GM21786 (cell line): ENCODE measurements around the gene MTMR1.

Experiments
- ATAC-seq: cut with Tn5 transposase; IDR thresholded peaks from one replicate; pipeline ENCODE4 v1.9.1; 2021; ENCODE audit not compliant: unreplicated experiment

Gene MTMR1

DNA sequence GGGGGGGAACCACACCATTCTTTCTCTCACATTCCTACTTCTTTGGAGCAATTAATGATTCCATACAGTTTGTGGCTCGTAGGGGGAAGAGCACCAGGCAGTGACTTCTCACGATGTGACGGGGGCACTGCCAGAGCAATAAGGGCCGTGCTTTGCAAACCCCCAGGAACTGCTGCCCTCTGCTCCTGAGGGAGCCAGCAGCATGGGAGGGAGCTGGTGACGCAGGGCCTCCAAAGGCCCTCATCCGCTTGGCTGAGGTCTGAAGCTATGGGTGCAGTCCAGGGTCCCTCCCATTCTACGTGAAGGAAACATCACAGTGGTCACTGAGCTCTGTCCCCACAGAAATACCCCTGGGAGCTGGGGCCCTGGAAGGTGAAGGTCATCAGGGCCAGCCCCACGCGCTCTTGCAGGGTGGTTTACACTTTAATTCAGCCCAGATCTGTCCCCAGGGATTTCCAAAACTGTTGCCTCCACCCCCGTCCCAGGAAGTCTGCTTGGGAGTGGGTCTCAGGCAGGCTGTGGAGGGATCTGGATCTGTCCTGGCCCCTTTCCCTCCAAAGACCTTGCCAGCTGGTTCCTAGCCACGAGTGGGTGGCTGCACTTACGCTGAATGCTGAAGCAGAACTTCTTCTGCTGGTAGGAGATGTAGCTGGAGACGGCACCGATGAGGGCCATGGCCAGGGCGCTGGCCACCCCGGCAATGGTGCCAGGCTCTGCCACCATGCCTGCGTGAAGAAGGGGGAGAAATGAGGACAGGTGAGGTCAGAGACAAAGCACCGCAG, 82.6 kb downstream of the MTMR1 start:
- ATAC-seq, result no peak

DNA sequence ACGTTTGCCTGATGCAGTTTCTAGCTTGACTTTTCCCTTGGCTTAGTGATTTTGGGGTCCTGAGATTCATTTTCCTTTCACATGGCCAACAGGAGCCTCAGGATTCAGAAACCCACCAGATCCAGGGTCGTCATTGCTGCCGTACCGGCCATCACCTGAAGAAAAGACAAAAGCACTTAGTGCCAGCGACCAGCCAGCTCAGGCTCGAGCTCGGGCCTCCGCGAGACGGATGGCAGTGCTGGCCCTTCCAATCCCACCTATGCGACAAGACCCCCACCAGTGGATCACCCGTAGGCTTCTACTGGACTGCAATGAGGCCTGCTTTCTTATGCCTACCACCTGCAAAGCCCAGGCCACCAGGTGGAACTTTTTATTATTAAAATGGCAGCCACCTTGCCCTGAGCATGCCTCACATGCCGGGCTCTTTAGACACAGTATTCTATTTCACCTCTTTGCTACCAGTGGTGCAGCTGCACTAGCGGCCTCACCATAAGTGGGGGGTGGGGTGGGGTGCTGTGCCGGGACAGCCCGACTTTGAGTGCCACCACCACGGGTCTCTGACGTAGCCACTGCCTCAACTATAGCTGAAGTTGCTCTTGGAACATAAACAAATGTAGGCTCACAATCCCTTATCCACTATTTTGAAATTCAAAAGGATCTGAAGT, 84.3 kb downstream of the MTMR1 start:
- ATAC-seq, result no peak

DNA sequence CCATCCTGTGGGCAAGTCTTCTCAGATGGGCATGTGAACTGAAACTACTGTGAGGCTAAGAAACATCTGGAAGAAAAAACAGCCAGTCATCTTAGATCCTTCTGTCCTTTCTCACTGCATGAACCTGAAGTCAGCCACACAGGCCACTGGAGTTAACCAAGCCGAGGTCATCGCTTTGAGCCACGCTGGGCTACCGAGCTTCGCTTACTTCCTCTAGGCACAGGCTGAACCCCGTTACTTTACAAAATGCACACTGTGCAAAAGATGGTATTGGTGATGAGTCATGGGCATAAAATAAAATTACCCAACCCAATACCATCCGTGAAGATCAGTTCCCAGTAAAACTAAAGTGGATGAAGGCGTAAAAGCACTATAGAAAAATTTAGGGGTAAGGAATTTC, 86.2 kb downstream of the MTMR1 start:
- ATAC-seq, result no peak

DNA sequence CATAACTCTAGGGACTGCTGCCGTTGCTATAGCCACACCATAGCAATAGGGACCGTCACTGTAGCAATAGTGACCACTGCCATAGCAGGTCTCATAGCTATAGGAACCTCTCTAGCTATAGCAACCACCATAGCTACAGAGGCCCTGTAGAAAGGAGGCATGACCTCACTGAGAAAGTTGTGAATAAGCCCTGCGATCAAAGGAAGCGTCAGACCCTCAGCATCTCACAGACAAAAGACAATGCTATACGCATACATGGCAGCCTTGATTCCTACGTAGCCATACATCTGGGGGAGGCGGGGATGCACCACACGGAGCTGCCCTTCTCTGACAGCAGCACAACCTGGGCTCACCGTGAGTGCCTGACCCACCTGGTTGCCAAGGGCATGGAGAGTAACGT, 88.5 kb downstream of the MTMR1 start:
- no peak for ATAC-seq

DNA sequence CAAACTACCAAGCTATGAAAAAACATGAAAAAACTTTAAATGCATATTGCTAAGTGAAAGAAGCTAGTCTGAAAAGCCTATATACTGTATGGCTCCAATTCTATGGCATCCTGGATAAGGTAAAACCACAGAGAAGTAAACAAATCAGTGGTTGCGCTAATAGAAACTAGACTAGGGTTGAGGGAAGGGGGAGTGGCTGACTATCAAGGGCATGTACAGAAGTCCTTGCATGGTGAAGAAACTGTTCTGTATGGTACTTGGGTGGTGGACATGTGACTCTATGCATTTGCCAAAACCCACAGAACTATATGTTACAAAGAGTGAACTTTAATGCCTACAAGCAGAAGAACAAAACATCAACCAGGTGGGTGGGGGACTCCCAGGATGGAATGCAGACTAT, 96.8 kb downstream of the MTMR1 start:
- no peak for ATAC-seq

DNA sequence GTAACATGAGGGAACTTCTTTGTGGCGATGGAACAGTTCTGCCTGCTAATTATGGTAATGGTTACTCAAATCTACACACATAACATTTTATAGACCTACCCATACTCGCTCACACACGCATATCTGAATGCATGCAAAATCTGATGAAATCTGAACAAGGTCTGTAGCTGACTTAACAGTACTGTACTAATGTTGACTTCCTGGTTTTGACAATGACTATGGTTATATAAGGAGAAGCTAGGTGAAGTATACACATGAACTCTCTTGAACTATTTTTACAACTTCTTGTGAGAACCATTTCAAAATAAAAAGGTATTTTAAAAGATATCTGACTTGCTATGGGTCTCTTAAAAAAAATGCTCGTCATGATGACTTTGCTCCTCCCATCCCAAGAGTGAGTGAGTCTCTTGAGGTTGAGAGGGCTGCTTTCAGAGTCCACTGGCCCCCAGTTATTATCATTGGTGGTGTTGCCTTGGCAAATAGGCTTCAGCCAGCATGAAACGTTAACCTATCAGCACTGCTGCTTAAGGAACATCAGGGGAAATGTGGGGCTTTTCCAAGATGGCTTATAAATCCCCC, 99.8 kb downstream of the MTMR1 start:
- no peak for ATAC-seq

DNA sequence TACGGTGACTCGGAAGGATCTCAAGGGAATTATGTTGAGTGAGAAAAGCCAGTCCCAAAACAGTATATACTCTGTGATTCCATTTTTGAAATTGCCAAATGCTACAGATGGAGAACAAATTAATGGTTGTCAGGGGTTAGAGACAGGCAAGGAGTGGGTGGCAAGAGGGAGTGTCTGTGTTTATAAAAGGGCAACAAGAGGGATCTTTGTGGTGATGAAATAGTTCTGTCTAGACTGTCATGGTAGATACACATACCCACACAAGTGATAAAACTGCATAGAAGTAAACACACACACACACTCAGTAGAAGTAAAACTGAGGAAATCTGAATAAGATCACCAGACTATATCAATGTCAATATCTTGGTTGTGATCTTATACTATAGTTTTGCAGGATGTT, 112.5 kb downstream of the MTMR1 start:
- no peak for ATAC-seq

DNA sequence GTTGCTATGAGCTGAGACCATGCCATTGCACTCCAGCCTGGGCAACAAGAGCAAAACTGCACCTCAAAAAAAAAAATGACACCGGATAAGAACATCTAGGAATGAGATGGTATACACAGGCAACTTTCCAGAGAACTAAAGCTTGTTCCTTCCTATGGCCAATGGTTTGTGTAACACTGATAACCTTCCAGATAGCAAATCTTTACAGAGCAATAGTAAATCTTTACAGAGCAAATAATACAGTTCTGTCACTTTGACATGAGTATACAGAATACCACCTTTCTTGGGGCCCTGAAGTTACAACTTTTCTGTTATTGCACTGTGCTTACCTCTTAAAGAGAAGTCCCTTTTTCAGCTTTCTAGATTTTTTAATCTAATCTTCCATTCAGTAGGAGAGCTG, 113.6 kb downstream of the MTMR1 start:
- ATAC-seq, result no peak

DNA sequence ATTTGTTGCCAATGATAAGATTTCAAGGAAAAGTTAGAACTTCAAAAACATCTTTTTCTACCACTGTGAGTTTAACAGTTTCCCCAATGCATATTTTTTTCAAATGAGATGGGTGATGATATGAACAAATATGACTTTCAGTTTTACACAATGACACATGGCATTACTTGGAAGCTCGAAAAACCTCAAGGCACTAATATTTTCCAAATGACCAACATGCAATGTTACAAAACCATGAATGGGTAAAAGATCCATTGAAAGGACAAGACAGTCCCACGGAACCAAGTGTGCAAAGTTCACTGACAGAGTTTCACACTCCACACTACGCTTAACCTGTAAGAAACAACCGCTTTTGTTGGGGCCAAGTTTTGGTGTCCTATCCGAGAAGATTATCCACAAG, 120.7 kb downstream of the MTMR1 start:
- no peak for ATAC-seq
